ENCODE data around the gene GULP1.
"Not testable (repeated sequence)": the region's sequence is repeated elsewhere in the genome, so short reads cannot be mapped to it uniquely, and the experiment has no call there.

GULP1 gene

GRCh38 chr2:188492751-188493150, 201.1 kb downstream of the GULP1 start:
- no peak for DNase-seq

GRCh38 chr2:188494906-188495305, 203.2 kb downstream of the GULP1 start:
- no peak for DNase-seq

- no peak for DNase-seq
Measured at GRCh38 chr2:188495969-188496431, 204.3 kb downstream of the GULP1 start.

- no peak for DNase-seq
Measured at GRCh38 chr2:188497726-188498125, 206.1 kb downstream of the GULP1 start.

GRCh38 chr2:188503975-188504374, 212.3 kb downstream of the GULP1 start:
- DNase-seq, result no peak

GRCh38 chr2:188506843-188507242, 215.2 kb downstream of the GULP1 start:
- DNase-seq, result no peak

- no peak for DNase-seq
Measured at GRCh38 chr2:188511346-188511745, 219.7 kb downstream of the GULP1 start.

- no peak for DNase-seq
Measured at GRCh38 chr2:188512456-188512855, 220.8 kb downstream of the GULP1 start.

GRCh38 chr2:188515918-188516317, 224.2 kb downstream of the GULP1 start:
- no peak for DNase-seq

GRCh38 chr2:188517549-188518215, 226.0 kb downstream of the GULP1 start:
- no peak for DNase-seq

GRCh38 chr2:188518381-188518780, 226.7 kb downstream of the GULP1 start:
- no peak for DNase-seq

GRCh38 chr2:188519136-188519535, 227.5 kb downstream of the GULP1 start:
- no peak for DNase-seq

GRCh38 chr2:188522517-188522916, 230.8 kb downstream of the GULP1 start:
- DNase-seq, result no peak

GRCh38 chr2:188523919-188524318, 232.2 kb downstream of the GULP1 start:
- no peak for DNase-seq

- DNase-seq, result peak in 1 of 2 donors; percentile 26
Measured at GRCh38 chr2:188524519-188525113, 232.9 kb downstream of the GULP1 start.

GRCh38 chr2:188526701-188527100, 235.0 kb downstream of the GULP1 start:
- DNase-seq, result no peak

GRCh38 chr2:188527141-188527540, 235.5 kb downstream of the GULP1 start:
- no peak for DNase-seq

- no peak for DNase-seq
Measured at GRCh38 chr2:188527581-188527993, 235.9 kb downstream of the GULP1 start.

GRCh38 chr2:188529710-188530109, 238.0 kb downstream of the GULP1 start:
- DNase-seq, result no peak

- DNase-seq, result no peak
Measured at GRCh38 chr2:188534875-188535274, 243.2 kb downstream of the GULP1 start.

GRCh38 chr2:188551671-188552070, 260.0 kb downstream of the GULP1 start:
- DNase-seq, result no peak

GRCh38 chr2:188557081-188557480, 265.4 kb downstream of the GULP1 start:
- DNase-seq, result no peak

GRCh38 chr2:188559455-188559854, 267.8 kb downstream of the GULP1 start:
- DNase-seq, result not testable (repeated sequence)

- DNase-seq, result no peak
Measured at GRCh38 chr2:188561473-188561979, 269.9 kb downstream of the GULP1 start.

All from CD4-positive, alpha-beta T cell treated with Interferon alpha-2 for 1 hour (primary cell).